ENCODE measurements around the gene SSTR3. TPM values are rescaled to one million over a fixed set of nuclear protein-coding genes. Genes with fewer than 3 reads are reported as not detected.
"Not testable (repeated sequence)": the region's sequence is repeated elsewhere in the genome, so short reads cannot be mapped to it uniquely, and the experiment has no call there.

The SSTR3 gene
- total RNA-seq: not detected

GRCh38 chr22:37212174-37212906, at the start of gene SSTR3:
SSTR3 (minus strand) TSS chr22:37212477; CDS start chr22:37207803, 4,674 bp downstream.
- no peak for DNase-seq

DNA sequence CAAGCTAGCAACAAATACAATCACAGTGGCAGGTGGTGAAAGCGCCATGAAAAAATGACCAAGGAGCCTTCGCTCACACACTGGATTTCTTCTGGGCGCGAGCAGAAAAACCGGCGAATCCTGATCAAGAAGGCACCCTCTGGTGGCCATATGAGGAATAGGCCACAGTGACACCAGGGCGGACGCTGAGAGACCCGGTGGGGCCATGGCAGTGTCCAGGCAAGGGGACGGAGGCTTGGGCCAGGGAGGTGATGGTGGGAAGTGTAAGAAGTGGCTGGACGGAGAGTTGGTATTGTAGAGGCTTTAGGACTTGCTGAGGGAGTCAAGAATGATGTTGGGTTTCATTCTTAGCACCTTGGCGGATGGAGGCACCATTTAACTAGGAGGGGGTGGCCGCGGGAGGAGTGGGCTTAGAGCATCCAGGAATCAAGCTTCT, 48.6 kb upstream of the SSTR3 start:
- no peak for DNase-seq

GRCh38 chr22:37260155-37260795, 48.0 kb upstream of the SSTR3 start:
- no peak for DNase-seq

DNA sequence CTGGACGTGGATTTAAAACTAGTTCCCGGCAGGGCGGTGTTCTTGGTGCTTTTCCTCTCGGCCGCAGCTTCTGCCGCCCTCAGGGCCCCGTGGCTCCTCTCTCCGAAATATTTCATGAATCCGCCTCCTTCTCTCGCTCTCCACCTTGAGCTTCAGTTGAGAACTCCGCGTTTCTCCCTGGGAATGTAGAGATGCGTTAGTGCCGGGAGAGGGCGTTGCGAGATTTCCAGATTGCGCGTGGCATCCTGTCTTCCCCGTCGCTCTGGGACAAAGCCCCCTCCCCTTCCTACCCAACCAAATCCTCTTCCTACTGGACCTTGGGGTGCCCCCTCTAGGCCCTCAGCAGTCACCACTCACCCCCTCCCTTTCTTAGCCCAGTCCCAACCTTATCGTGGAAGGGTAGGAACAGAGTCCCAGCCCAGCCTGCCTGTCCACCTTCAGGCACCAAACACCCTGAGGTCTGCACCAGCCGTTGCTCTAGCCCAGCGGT, 47.3 kb upstream of the SSTR3 start:
- DNase-seq: peak; percentile 29

DNA sequence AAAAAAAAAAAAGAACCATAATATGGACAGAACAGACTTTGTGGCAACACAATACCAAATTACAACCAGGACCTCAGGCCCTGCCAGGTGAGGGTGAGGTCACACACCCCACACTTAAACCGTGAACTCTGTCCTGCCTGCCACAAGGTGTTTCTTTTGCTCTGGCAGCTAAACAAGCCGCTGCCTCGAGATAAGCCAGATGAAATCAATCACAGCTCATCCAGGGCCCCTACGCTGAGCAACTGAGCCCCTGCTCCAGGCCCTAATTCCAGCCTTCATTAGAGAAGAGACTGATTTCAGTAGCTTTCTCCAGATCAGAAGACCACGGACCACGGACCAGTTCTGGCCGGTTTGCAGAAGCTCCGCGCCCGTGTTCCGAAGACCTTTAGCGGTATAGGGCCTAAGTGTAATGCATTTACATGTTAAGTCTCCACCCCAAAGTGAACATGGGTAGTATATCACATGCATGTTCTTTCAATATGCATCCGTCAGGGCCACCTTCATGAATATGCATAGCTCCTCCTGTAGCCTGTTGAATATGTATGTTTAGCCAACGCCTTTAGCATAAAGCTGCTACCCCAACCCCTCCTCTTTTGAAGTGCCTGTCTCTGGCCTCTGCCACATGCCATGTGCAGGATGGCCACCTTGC, 46.6 kb upstream of the SSTR3 start:
- DNase-seq: no peak

GRCh38 chr22:37258005-37258752, 45.9 kb upstream of the SSTR3 start:
- DNase-seq: no peak

DNA sequence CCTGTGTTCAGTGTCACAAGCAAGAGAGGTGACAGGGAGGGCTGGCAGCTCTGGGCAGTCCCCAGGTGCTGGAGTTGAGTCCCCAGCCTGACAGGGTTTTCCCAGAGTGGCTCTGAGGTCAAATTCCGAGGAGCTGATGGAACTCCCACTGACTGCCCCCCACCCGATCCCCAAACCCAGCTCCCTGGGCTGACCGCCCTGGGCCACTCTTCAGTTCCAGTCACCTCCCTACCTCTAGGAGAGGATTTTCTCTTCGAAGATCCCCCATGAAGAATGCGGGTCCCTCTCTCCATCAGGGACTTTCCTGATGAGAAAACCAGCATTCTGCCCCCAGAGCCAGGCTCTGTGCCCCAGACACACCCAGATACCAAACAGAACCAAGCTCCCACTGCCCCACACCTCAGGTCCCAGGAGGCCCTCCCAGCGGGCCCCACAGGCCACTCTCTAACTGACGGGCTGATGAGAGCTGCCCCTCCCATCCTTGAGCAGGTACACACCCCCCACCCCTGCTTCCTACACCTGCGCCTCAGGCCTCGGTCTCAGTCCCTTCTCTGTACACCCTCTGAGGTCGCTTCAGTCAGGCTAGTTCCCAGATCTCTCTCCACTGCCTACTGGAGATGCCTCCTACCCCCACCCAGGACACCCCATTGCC, 43.9 kb upstream of the SSTR3 start:
- no peak for DNase-seq

GRCh38 chr22:37255558-37256006, 43.3 kb upstream of the SSTR3 start:
- DNase-seq: no peak

- no peak for DNase-seq
These were observed 42.6 kb upstream of the SSTR3 start for GRCh38 chr22:37254867-37255233.

DNA sequence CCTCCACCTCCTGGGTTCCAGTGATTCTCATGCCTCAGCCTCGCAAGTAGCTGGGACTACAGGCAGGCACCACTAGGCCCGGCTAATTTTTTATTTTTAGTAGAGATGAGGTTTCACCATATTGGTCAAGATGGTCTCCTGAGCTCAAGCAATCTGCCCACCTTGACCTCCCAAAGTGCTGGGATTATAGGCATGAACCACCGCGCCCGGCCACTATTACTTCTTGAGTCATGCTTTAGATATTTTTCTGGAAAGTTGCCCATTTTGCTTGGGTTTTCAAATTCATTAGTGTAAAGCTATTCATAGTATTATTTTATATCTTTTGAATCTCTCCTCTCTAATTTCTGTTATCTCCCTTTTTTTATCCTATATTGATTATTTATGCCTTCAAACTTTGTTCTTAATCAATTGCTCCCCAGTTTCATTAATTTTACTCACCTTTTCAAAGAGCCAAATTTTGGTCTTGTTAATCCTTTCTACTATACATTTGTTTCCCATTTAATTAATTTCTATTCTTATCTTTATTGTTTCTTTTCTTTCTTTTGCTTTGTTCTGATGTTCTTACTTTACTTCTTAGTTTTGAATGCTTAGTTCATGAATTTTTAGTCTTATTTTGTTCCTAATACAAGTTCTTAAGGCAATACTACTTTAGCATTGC, 42.1 kb upstream of the SSTR3 start:
- no peak for DNase-seq

DNA sequence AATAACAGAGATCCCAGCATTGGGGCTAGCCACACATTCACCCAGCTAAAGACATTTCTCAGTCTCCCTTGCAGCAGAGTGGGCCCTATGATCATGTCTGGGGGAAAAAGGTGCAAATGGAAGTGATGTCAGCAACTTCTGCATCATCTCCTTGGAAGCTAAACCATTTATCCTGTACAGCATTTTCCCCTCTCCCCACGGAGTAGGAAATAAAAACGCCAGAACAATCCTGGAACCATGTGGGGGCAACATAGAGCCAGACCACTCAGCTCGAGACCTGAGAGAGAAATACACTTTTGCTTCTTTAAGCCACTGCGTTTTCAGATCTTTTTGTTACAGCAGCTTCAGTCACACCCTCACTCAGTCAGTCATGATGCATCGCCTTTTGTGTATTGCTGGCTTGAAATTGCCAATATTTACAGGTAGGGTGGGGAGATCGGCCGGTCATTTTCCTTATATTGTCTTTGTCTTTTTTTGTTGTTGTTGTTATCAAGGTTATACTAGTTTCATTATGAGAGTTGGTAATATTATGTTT, 40.9 kb upstream of the SSTR3 start:
- no peak for DNase-seq

- DNase-seq: not testable (repeated sequence)
These were observed 39.6 kb upstream of the SSTR3 start for GRCh38 chr22:37251836-37252235.

DNA sequence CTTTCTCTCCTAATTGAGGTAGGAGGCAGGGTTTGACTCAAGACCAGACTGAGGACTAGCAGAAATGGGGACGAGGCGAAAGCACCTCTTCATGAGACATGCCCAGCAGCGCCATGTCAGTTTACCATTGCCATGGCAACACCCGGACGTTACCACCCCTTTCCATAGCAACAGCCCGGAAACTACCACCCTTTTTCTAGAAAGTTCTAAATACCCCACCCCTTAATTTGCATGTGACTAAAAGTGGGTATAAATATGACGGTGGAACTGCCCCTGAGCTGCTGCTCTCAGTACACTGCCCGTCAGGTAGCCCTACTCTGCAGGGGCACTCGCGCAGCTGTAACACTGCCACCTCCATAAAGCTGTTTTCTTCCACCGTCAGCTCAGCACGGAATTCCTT, 37.7 kb upstream of the SSTR3 start:
- no peak for DNase-seq

DNA sequence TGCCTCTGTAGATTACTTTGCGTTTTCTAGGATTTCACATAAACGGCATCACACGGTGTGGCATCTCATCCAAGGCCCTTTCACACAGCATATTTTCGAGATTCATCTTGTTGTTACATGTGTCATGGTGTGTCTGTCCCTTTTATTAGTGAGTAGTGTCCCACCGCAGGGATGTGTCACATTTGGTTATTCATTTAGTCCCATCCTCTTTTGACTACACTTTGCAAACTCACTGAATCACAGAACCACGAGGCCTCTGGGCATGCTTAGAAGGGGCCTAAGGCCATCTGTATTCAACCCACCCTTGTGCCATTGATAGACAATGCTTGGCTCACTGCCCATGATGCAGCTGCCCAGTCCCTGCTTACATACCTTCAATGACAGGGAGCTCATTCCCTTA, 36.0 kb upstream of the SSTR3 start:
- no peak for DNase-seq

DNA sequence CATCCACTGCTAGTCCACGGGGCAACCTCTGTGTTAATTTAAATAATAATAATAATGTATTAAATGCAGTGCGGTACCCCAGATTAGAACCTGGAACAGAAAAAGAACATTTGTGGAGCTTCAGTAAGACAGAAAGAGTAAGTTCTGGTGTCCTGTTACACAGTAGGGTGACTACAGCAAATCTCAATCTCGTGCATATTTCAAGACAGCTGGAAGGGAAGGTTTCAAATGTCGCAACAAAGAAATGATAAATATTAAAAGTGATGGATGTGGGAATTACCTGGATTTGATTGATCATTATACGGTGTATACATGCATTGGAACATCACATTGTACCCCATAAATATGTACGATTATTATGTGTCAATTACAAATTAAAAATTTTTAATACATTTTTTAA, 33.5 kb upstream of the SSTR3 start:
- no peak for DNase-seq

- no peak for DNase-seq
These were observed 32.8 kb upstream of the SSTR3 start for GRCh38 chr22:37244922-37245722.

DNA sequence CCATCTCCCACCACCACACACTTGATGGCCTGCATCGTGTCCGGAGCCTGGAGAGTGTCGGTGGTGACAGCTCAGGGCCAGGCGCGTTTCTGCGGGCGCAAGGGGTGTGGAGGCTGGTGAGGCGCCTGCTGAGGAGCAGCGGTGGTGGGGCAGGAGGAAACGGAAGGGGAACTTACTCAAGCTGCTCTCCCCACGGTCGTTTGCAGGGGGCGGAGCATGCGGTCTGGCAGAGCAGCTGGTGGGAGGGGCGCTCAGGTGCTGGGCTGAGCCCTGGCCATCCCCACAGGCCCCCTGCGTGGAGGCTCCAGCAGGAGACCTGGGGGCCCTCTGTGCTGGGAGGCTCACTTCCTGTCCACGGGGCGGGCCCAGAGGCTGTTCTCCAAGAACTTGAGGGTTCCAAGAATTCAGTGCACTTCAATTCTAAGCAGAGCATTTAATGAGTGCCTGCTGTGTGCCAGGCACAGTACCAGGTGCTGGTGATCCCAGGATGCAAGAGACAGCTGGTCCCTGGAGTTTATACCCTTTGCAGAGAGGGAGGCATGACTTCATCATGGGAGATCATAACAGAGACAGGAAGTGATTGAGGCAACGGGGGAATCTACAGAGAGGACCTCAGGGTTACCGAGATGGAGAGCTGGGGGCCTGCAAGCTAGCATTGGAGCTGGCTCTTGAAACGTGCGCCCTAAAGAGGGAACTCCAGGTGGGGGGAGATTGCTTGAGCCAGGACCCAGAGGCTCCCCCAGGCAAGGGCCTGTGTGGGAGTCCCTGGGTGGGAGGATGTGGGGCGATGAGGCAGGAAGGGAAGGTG, 32.0 kb upstream of the SSTR3 start, which contains the start of gene RAC2:
RAC2 (minus strand) TSS at position 156 of the 808 bp plus-strand sequence; CDS start at position 35, 121 bp downstream.
- DNase-seq: no peak

- DNase-seq: no peak
These were observed 31.3 kb upstream of the SSTR3 start for GRCh38 chr22:37243402-37244113.
